Measurements from ENCODE around the gene SEPHS2.

Gene SEPHS2

GRCh38 chr16:30430428-30430970 is 15.2 kb downstream of the SEPHS2 start:
- no peak for DNase-seq (ENCODE audit: low read depth in 1 of 2, low spot score in 1 of 2)

GRCh38 chr16:30429678-30430427 is 15.8 kb downstream of the SEPHS2 start, which contains the start of gene DCTPP1:
Gene DCTPP1, minus strand, starts transcription at chr16:30430030. Its CDS starts 50 bp downstream, at chr16:30429980.
- DNase-seq (ENCODE audit: low read depth in 1 of 2, low spot score in 1 of 2) = peak; percentile 83 to 91

- DNase-seq (ENCODE audit: low read depth in 1 of 2, low spot score in 1 of 2) = no peak
These were observed 16.3 kb downstream of the SEPHS2 start for GRCh38 chr16:30429418-30429677.

GRCh38 chr16:30428055-30428454 is 17.6 kb downstream of the SEPHS2 start:
- no peak for DNase-seq (ENCODE audit: low read depth in 1 of 2, low spot score in 1 of 2)

GRCh38 chr16:30421010-30421409 is 24.7 kb downstream of the SEPHS2 start:
- DNase-seq (ENCODE audit: low read depth in 1 of 2, low spot score in 1 of 2) = no peak

- DNase-seq (ENCODE audit: low read depth in 1 of 2, low spot score in 1 of 2) = no peak
These were observed 27.1 kb downstream of the SEPHS2 start for GRCh38 chr16:30418350-30419181.

GRCh38 chr16:30417529-30418349 is 27.9 kb downstream of the SEPHS2 start:
- peak; percentile 65 to 83 for DNase-seq (ENCODE audit: low read depth in 1 of 2, low spot score in 1 of 2)

GRCh38 chr16:30416624-30417528 is 28.8 kb downstream of the SEPHS2 start:
- no peak for DNase-seq (ENCODE audit: low read depth in 1 of 2, low spot score in 1 of 2)

- DNase-seq (ENCODE audit: low read depth in 1 of 2, low spot score in 1 of 2) = no peak
These were observed 29.5 kb downstream of the SEPHS2 start for GRCh38 chr16:30416047-30416603.

- no peak for DNase-seq (ENCODE audit: low read depth in 1 of 2, low spot score in 1 of 2)
These were observed 31.5 kb downstream of the SEPHS2 start for GRCh38 chr16:30414159-30414558.

GRCh38 chr16:30413112-30413806 is 32.4 kb downstream of the SEPHS2 start:
- no peak for DNase-seq (ENCODE audit: low read depth in 1 of 2, low spot score in 1 of 2)

- peak; percentile 90 to 95 for DNase-seq (ENCODE audit: low read depth in 1 of 2, low spot score in 1 of 2)
These were observed 36.3 kb downstream of the SEPHS2 start for GRCh38 chr16:30409125-30410060.

GRCh38 chr16:30407804-30408534 is 37.7 kb downstream of the SEPHS2 start:
- DNase-seq (ENCODE audit: low read depth in 1 of 2, low spot score in 1 of 2) = no peak

GRCh38 chr16:30407102-30407803 is 38.4 kb downstream of the SEPHS2 start, which contains the start of gene ZNF771:
Gene ZNF771, plus strand, starts transcription at chr16:30407606. Its CDS starts 448 bp downstream, at chr16:30408054.
- DNase-seq (ENCODE audit: low read depth in 1 of 2, low spot score in 1 of 2) = peak; percentile 80 to 88

- no peak for DNase-seq (ENCODE audit: low read depth in 1 of 2, low spot score in 1 of 2)
These were observed 38.9 kb downstream of the SEPHS2 start for GRCh38 chr16:30406795-30407101.

GRCh38 chr16:30401768-30402425 is 43.8 kb downstream of the SEPHS2 start:
- DNase-seq (ENCODE audit: low read depth in 1 of 2, low spot score in 1 of 2) = no peak

All from activated T-helper 1 cell treated with anti-CD3 and anti-CD28 coated beads, Interleukin-2, amount 50 U/mL, for 16 hours (primary cell).